GM19099 (cell line): Measurements from ENCODE around the gene GNA14.

Source experiments
- POLR2A ChIP-seq: IDR thresholded peaks from 3 replicates; pipeline ENCODE4 v1.6.1; 2011; ENCODE audit warnings: low read depth; ENCODE audit not compliant: insufficient read length; ENCODE audit errors: extremely low read depth

Gene GNA14

GRCh38 chr9:77531400-77531799 lies 116.7 kb downstream of the GNA14 start:
- no peak for TF ChIP-seq POLR2A

DNA sequence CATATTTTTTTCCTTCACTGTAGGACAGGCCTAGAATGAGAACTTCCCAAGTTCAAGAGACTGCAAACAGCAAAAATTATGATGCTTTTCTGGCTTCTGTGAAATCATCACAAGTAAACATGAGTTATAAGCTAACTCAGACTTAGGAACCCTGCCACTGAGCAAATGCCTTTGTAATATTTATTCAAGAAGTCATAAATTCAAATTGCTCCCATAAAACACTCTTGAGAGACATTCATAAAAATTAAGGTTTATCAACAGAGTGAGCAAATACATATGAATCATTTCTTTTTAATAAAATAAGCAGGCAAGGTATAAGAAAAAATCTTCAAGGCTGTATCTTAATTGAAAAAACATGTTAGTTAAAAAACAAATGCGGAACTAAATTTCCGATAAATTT lies 124.2 kb downstream of the GNA14 start:
- TF ChIP-seq POLR2A = no peak

- TF ChIP-seq POLR2A = no peak
These were observed 127.0 kb downstream of the GNA14 start for GRCh38 chr9:77521091-77521490.

GRCh38 chr9:77518688-77519087 lies 129.4 kb downstream of the GNA14 start:
- TF ChIP-seq POLR2A = no peak

GRCh38 chr9:77516781-77517180 lies 131.3 kb downstream of the GNA14 start:
- TF ChIP-seq POLR2A = no peak

DNA sequence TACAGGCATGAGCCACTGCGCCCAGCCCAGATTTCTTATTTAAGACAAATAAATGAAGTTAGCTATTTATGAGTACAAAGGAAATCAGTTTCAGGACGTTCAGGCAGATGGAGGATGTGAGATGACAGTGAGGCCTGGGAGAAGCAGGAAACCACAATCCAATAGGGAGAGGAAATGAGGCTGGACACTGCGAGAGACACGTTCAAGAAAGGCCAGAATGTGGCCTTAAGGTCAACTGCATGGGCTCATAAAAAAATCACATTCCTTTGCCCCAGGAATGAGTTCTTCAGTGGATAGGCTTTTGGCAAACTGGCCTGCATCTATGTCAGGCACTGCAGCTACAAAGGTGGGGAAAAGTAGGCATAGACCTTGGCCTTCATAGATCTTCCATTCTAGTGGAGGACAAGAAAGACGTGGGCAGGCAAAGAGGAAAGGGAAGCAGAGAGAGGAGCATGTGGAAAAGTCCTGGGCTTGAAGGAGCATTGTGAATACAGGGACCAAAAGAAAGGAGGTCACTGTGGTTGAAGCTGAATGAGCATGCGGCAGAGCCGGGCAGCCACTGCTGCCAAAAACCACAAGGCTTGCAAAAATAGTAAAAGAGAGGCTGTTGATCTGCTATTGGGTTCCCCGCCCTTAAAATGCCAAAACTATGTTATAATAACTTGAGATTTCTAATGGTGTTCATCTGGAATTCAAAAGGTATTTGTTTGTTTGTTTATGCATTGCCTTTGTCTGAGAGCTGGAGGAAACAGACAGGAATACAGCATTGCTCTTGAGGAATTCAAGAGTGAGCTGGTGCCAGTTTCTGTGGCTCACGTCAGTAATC lies 133.0 kb downstream of the GNA14 start:
- TF ChIP-seq POLR2A = no peak

- TF ChIP-seq POLR2A = no peak
These were observed 134.7 kb downstream of the GNA14 start for GRCh38 chr9:77513457-77513856.

DNA sequence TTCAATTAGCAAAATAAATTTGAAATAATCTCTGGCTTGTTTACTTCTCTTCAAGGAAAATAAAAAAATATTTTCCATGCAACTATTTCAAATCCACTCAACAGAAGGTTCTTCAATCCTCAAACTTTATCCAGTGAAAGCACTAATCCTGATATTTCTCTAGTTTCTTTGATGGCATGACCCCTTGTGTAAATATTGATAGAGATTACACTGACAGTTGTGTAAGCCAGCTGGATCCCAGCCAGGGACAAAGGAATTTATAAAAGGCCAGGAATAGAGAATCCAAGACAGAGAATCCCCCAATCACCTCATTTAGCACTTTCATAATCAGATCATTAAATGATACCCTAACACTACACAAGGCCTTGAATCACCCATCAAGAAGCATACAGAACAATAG lies 135.2 kb downstream of the GNA14 start:
- TF ChIP-seq POLR2A = no peak

DNA sequence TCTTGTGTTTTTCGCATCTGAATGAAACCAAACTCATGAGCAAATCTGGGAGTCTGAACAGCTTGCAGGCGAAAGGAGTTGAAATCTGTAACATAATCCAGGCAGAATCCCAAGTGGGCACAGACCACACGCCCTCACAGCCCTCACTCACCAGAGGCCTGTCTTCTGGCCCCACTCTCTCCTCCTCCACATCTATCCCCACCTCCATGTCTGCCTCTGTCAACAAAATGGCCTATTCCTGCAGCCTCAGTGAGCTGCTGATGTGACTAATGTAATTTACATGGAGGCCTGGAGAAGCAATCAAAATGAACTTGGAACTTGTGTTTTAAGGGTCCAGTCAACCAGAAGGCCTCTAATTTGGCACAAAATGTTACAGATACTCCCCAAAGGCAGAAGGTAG lies 136.6 kb downstream of the GNA14 start:
- no peak for TF ChIP-seq POLR2A

GRCh38 chr9:77510666-77511065 lies 137.5 kb downstream of the GNA14 start:
- TF ChIP-seq POLR2A = no peak

DNA sequence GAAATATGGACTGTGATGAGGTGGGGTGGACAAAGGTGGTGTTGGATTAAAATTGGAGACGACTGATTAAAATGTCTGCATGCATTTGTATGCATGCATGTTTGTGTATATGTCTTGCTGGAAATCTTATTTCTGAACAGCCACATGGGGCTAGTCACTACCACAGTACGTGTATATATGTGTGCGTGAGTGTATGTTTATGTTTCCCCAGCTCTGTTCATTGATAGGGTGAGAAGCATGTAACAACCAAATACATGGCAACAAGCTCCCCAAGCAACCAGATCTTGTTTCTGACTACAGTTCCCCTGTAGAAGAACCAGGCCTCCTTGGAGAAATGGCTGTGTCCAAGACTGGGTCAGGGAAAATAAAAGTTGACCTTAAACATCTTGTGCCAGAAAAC lies 139.7 kb downstream of the GNA14 start:
- TF ChIP-seq POLR2A = no peak

DNA sequence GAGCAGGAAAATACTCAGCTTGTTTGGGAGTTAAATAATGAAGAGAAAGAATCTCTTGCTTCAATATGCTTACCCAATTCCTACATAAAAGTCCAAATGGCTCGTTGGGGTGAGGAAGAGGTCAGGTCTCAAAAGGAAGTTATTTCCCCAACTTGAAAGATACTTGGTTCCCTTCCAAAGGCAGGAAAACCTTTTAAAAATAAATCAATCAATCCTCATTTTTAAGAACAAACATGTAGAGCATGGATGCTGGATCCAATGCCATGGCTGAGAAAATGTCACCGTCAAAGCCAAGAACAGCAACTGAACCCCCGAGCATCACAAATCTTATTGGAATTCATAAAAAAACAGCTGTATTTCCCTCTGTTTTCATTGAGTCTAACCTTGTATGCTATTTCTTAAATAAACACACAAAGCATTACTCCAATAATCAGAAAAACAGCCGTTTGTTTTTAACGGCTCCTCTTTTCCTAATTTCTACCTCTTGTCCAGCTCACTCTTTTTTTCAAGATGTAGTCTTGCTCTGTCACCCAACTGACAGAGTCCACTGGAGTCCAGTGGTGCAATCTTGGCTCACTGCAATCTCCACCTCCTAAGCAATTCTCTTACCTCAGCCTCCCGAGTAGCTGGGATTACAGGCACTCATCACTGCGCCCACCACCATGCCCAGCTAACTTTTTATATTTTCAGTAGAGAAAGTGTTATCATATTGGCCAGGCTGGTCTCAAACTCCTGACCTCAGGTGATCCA lies 140.7 kb downstream of the GNA14 start:
- TF ChIP-seq POLR2A = no peak

GRCh38 chr9:77505232-77505631 lies 142.9 kb downstream of the GNA14 start:
- TF ChIP-seq POLR2A = no peak

DNA sequence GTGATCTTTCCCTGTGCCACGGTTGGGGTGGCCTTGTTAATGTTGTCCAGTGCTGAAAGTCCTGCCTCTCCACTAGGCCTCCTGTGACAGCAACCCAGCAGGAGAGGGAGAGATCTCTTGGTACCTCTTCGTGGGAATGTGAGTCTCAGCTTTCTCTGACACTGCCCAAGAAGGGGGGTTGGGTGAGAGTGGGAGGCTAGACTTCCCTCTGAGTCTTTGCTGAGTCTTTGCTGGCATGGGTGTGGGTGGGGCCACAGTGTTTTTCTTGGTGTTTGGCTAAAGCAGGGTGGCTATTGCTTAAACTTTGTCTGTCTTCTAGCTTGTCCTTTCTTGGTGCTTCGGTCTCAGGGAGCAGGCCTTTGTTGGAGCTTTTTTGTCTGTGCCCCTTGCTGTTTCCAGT lies 145.6 kb downstream of the GNA14 start:
- TF ChIP-seq POLR2A = no peak

GRCh38 chr9:77498891-77499290 lies 149.2 kb downstream of the GNA14 start:
- TF ChIP-seq POLR2A = no peak

DNA sequence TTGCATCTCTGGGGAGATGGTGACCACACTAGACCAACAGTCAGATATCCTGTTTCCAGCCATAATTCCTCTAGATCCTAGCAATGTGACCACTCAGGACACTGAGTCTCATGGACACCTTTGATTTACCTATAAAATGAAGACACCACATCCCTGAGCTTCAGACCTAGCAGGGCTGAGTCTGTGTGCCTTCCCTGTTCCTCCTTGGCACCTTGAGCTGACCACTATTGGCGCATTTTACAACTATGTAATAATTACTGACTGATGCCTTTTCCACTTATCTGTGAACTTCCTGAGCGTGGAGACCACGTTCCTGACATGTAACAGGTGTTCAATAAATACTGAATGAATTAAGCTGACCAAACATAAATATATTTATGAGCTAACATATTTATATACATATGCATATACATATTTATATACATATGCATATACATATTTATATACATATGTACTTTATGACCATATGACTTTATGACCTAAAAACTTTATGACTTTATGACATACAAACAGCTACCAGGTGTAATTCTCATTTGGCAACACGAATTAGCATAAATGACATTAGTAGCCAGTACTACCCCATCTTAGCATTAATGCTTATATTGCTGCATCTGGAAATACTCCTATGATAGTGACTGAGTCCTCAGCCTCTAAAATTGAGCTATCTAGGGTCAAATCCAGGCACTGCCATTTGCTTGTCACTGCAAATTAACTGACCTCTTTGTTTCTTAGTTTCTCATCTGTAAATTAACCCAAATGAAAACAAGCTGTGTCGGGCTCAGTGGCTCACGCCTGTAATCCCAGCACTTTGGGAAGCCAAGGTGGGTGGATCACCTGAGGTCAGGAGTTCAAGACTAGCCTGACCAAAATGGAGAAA lies 150.6 kb downstream of the GNA14 start:
- no peak for TF ChIP-seq POLR2A
